HCT116 (cell line): ENCODE measurements around the gene SPDEF. TPM values are rescaled to one million over a fixed set of nuclear protein-coding genes. Genes with fewer than 3 reads are reported as not detected.

Experiments used
- ATAC-seq: fragments of 200-7000 bp; cut with Tn5 transposase; 2 replicates; pipeline ENCODE4 v1.9.1; 2020; ENCODE audit warnings: mild to moderate bottlenecking, moderate library complexity
- BruUV-seq: library from RNA; stranded (reverse); fragments of 400-500 nt; replicated peaks from 2 replicates; lab custom pipeline; 2021; lab: Mats Ljungman, UMichigan
- CTCF ChIA-PET: fragments of 300-600 bp; sonication (Branson Sonifier 250); formaldehyde crosslinking; loops from one replicate; lab custom pipeline; 2021; ENCODE audit warnings: antibody characterized with exemption; lab: Charles Lee
- POLR2A ChIA-PET: fragments of 300-600, 350-600 bp; sonication (Branson Sonifier 250); formaldehyde crosslinking; loops from one replicate; lab custom pipeline; 2021; ENCODE audit warnings: antibody characterized with exemption; lab: Charles Lee
- RAD21 ChIA-PET, 2 experiments: fragments of 300-600 bp; sonication (Branson Sonifier 250); formaldehyde crosslinking; loops; one replicate each; lab custom pipeline; 2023; ENCODE audit warnings: low total read pairs in 2 of 2; ENCODE audit not compliant: uncharacterized antibody in 2 of 2, unreplicated experiment in 2 of 2, low non-redundant PET in 1 of 2; lab: Charles Lee
- DNase-seq: peaks from one replicate; pipeline ENCODE4 v3.0.0-alpha.2; 2010; ENCODE audit warnings: low read depth, low spot score
- H2AFZ ChIP-seq: fragments of 200-600 bp; shearing (Covaris generic), sonication (generic); 2 replicates; pipeline ENCODE4 v1.6.1; 2017; ENCODE audit warnings: low read depth, mixed run types, mixed read lengths, antibody characterized with exemption, low read length; ENCODE audit not compliant: poor library complexity, severe bottlenecking
- H3K27ac ChIP-seq: 2 replicates; pipeline ENCODE4 v1.5.1; 2012; ENCODE audit warnings: low read depth, low read length
- H3K27me3 ChIP-seq: fragments of 200-600 bp; sonication (generic); 2 replicates; pipeline ENCODE4 v1.6.1; 2016; ENCODE audit warnings: mixed run types, low read length, mixed read lengths; ENCODE audit not compliant: insufficient read depth
- H3K36me3 ChIP-seq, 2 experiments: fragments of 200-500 bp in 1 of 2; fragments of 200-600 bp in 1 of 2; sonication (Bioruptor generic) in 1 of 2; sonication (generic) in 1 of 2; 2 replicates each; pipeline versions ENCODE4 v1.5.1 to v1.6.1; 2014 to 2016; ENCODE audit warnings: low read length in 2 of 2, inconsistent platforms in 1 of 2, mixed read lengths in 1 of 2, mixed run types in 1 of 2; ENCODE audit not compliant: insufficient read depth in 2 of 2, control insufficient read depth in 1 of 2
- H3K4me1 ChIP-seq, 2 experiments: fragments of 200-600 bp in 1 of 2; sonication (generic) in 1 of 2; 2 replicates each; pipeline versions ENCODE4 v1.5.1 to v1.6.1; 2012 to 2017; ENCODE audit warnings: low read length in 2 of 2, inconsistent platforms in 1 of 2, mild to moderate bottlenecking in 1 of 2, mixed read lengths in 1 of 2, mixed run types in 1 of 2, moderate library complexity in 1 of 2; ENCODE audit not compliant: insufficient read depth in 2 of 2, control insufficient read depth in 1 of 2
- H3K4me2 ChIP-seq: fragments of 200-600 bp; sonication (generic); 2 replicates; pipeline ENCODE4 v1.6.1; 2017; ENCODE audit warnings: mixed run types, low read length, mixed read lengths
- H3K4me3 ChIP-seq, 2 experiments: fragments of 200-600 bp in 1 of 2; sonication (generic) in 1 of 2; replicated peaks in 1 of 2; 2 replicates each; pipeline ENCODE4 v1.5.1; 2011 to 2016; ENCODE audit warnings: low read length in 2 of 2, control low read depth in 1 of 2, low read depth in 1 of 2, mild to moderate bottlenecking in 1 of 2, mixed read lengths in 1 of 2, mixed run types in 1 of 2
- H3K79me2 ChIP-seq: fragments of 200-600 bp; sonication (generic); 2 replicates; pipeline ENCODE4 v1.6.1; 2017; ENCODE audit warnings: mild to moderate bottlenecking, mixed run types, low read length, moderate library complexity, mixed read lengths; ENCODE audit not compliant: insufficient read depth
- H3K9ac ChIP-seq: fragments of 200-600 bp; sonication (generic); 2 replicates; pipeline ENCODE4 v1.6.1; 2016; ENCODE audit warnings: low read length, mixed read lengths
- H3K9me2 ChIP-seq: fragments of 200-600 bp; sonication (generic), shearing (Covaris generic); 2 replicates; pipeline ENCODE4 v1.6.1; 2017; ENCODE audit warnings: mixed run types, mild to moderate bottlenecking, moderate library complexity; ENCODE audit not compliant: insufficient read depth
- H3K9me3 ChIP-seq, 2 experiments: fragments of 200-500 bp in 1 of 2; fragments of 200-600 bp in 1 of 2; sonication (Bioruptor generic) in 1 of 2; sonication (generic) in 1 of 2; 2 replicates each; pipeline ENCODE4 v1.6.1; 2014 to 2017; ENCODE audit warnings: low read length in 2 of 2, mixed read lengths in 2 of 2, inconsistent platforms in 1 of 2, low read depth in 1 of 2, mild to moderate bottlenecking in 1 of 2, mixed run types in 1 of 2, moderate library complexity in 1 of 2; ENCODE audit not compliant: control insufficient read depth in 1 of 2, insufficient read depth in 1 of 2
- H4K20me1 ChIP-seq: fragments of 200-600 bp; sonication (generic), shearing (Covaris generic); 2 replicates; pipeline ENCODE4 v1.6.1; 2017; ENCODE audit warnings: mixed run types, mild to moderate bottlenecking, moderate library complexity; ENCODE audit not compliant: insufficient read depth
- EGR1 ChIP-seq: IDR thresholded peaks from 2 replicates; pipeline ENCODE4 v1.6.1; 2012; ENCODE audit warnings: low read depth
- ELF1 ChIP-seq: IDR thresholded peaks from 2 replicates; pipeline ENCODE4 v1.6.1; 2012; ENCODE audit warnings: low read depth, borderline replicate concordance
- EZH2phosphoT487 ChIP-seq: fragments of 200-600 bp; IDR thresholded peaks from 2 replicates; pipeline ENCODE4 v1.6.1; 2018; ENCODE audit warnings: antibody characterized with exemption, borderline replicate concordance
- JUND ChIP-seq: IDR thresholded peaks from 2 replicates; pipeline ENCODE4 v1.6.1; 2012
- POLR2AphosphoS5 ChIP-seq: IDR thresholded peaks from 2 replicates; pipeline ENCODE4 v1.6.1; 2011; ENCODE audit warnings: mild to moderate bottlenecking, low read depth, low read length, moderate library complexity
- RAD21 ChIP-seq: IDR thresholded peaks from 2 replicates; pipeline ENCODE4 v1.6.1; 2012; ENCODE audit warnings: low read depth, mild to moderate bottlenecking
- SP1 ChIP-seq: IDR thresholded peaks from 2 replicates; pipeline ENCODE4 v1.6.1; 2012; ENCODE audit warnings: low read depth
- SRF ChIP-seq: IDR thresholded peaks from 2 replicates; pipeline ENCODE4 v1.6.1; 2012; ENCODE audit warnings: low read depth
- ZNF274 ChIP-seq: fragments of 200-500 bp; sonication (Bioruptor generic); IDR thresholded peaks from 2 replicates; pipeline ENCODE4 v1.6.1; 2014; ENCODE audit warnings: mild to moderate bottlenecking, low read depth, low read length, inconsistent platforms
- intact Hi-C: fragments of 100-400 bp; cut with micrococcal nuclease; formaldehyde crosslinking; loops from 2 replicates; pipeline ENCODE4 v1.10.0; 2022
- total RNA-seq: library from RNA; stranded (reverse); gene quantifications from one replicate; pipeline ENCODE4 v1.2.1, GENCODE V29; 2021; ENCODE audit not compliant: unreplicated experiment
- TF ChIP-seq, protein P1 (sequence below): IDR thresholded peaks from 2 replicates; pipeline ENCODE4 v1.6.1; 2012; ENCODE audit warnings: low read depth

SPDEF gene
- total RNA-seq, 1 experiment from 2014 or later, result 0.39 TPM

GRCh38 chr6:34494973-34495372 lies 61.2 kb downstream of the SPDEF start:
- H3K4me3 ChIP-seq, result no peak overlapping the region
- POLR2A ChIA-PET, result interaction anchor here (0.7 kb wide), 1 partner anchor 118 kb away, joined by 3 read pairs; no protein-coding TSS in a partner anchor
- DNase-seq (no peak), ATAC-seq (no peak)
- no peaks in the 10 kb centered on the region for H3K36me3 ChIP-seq
- H3K79me2 ChIP-seq, result no peaks in the 10 kb centered on the region
- no peaks in the 10 kb centered on the region for H3K9me2 ChIP-seq
- no peak overlapping the region for H3K9ac ChIP-seq
- CTCF ChIA-PET, result no interaction called here
- RAD21 ChIA-PET, result no interaction called here
- no peak overlapping the region for H3K27ac ChIP-seq
- H3K27me3 ChIP-seq, result no peaks in the 10 kb centered on the region
- no TSS peak for BruUV-seq
- TF ChIP-seq RAD21 (no peak), POLR2AphosphoS5 (no peak), EZH2phosphoT487 (no peak), SRF (no peak), EGR1 (no peak), SP1 (no peak), JUND (no peak), ZNF274 (no peak), ELF1 (no peak)
- TF ChIP-seq, protein P1, sequence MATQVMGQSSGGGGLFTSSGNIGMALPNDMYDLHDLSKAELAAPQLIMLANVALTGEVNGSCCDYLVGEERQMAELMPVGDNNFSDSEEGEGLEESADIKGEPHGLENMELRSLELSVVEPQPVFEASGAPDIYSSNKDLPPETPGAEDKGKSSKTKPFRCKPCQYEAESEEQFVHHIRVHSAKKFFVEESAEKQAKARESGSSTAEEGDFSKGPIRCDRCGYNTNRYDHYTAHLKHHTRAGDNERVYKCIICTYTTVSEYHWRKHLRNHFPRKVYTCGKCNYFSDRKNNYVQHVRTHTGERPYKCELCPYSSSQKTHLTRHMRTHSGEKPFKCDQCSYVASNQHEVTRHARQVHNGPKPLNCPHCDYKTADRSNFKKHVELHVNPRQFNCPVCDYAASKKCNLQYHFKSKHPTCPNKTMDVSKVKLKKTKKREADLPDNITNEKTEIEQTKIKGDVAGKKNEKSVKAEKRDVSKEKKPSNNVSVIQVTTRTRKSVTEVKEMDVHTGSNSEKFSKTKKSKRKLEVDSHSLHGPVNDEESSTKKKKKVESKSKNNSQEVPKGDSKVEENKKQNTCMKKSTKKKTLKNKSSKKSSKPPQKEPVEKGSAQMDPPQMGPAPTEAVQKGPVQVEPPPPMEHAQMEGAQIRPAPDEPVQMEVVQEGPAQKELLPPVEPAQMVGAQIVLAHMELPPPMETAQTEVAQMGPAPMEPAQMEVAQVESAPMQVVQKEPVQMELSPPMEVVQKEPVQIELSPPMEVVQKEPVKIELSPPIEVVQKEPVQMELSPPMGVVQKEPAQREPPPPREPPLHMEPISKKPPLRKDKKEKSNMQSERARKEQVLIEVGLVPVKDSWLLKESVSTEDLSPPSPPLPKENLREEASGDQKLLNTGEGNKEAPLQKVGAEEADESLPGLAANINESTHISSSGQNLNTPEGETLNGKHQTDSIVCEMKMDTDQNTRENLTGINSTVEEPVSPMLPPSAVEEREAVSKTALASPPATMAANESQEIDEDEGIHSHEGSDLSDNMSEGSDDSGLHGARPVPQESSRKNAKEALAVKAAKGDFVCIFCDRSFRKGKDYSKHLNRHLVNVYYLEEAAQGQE, result no peak
- peaks cover 0 to 9% of the 10 kb centered on the region in 2 experiments; a peak in 1 of 4 replicates for H3K4me1 ChIP-seq
- intact Hi-C loops, result no loop called here
- no peaks in the 10 kb centered on the region for H4K20me1 ChIP-seq
- no peaks in the 10 kb centered on the region for H3K9me3 ChIP-seq
- H2AFZ ChIP-seq, result no peak overlapping the region
- no peak overlapping the region for H3K4me2 ChIP-seq
